HG03520 (cell line): Measurements from ENCODE around the gene NPHP4.

Source experiments
- ATAC-seq: cut with Tn5 transposase; IDR thresholded peaks from one replicate; pipeline ENCODE4 v1.9.1; 2021; ENCODE audit warnings: mild to moderate bottlenecking, moderate library complexity; ENCODE audit not compliant: unreplicated experiment

Gene NPHP4

DNA sequence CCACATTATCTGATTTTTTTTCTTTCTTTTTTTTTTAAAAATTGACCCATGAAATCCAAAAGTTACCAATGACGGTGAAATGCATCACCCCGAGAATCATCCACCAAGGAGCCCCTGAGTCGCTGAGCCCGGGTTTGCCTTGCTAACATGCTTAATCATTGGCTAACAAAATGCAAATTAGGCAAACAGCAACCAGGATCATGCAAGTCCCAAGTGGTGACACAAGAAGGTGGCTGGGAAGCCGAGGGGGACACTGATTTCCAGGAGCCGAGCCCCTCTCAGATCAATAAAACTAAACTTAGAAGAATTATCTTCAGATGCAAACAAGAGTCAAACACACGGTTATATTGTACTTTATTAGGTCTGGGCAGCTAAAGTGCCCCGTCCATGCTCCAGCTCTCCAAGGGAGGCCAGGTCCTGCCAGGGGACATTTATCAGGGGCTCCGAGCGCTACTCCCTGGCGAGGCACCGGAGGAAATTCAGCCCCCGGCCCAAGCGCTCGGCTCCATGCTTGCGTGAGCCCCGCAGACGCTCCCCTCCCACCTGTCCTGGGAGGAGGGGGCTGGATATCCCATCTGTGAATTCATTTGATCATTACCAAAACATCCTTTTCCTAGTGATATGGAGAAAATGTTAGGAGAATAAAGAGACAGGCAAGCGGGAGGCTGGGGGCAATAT, 154.1 kb downstream of the NPHP4 start:
- no peak for ATAC-seq

DNA sequence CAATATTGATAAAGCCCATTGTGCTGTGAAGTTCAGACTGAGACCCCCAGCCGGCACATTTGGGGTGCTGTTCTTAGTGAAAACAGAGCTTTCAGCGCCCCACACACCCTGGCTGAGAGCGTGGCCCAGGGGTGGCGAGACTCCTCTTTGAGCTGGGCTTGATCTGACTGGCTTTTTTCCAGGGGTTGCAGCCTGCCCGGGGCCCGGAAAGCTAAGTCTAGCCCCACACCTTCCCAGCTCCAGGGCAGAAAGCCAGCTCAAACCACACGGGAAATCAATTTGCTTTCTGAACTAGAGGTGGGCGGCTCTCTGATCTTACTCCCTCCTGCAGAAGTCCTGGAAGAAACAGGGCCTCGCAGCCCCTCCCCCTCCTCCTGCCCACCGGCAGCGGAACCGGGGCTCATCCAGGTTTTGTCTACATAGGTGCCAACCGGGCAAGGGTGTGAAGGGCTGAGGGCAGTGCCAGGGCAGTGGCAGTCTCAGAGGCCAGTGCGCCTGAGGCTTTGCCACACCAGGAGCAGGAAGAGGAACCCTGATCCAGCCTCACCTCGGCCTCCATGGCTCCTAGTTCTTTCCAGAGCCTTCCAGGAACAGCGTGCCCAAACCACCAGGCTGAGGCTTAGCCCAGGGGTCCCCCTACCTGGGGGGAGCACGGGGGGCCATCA, 155.3 kb downstream of the NPHP4 start:
- ATAC-seq = no peak

DNA sequence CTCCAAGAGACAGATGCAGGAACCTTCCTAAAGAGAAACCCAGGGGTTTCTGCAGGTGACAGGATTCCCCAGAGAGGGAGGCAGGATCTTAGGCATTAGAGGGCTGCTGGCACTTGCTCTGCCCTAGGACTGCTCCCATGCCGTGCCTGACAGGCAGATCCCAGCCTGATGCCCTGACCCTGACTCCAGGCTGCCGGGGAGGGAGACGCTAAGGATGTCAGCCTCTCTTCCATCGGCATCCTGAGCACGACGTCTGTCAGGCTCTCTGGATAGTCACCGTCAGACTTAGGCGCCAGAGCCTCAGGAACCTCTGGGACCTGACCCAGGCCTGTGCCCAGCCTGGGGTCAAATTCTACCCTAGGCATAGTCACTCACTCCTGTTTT, 157.1 kb downstream of the NPHP4 start:
- no peak for ATAC-seq

DNA sequence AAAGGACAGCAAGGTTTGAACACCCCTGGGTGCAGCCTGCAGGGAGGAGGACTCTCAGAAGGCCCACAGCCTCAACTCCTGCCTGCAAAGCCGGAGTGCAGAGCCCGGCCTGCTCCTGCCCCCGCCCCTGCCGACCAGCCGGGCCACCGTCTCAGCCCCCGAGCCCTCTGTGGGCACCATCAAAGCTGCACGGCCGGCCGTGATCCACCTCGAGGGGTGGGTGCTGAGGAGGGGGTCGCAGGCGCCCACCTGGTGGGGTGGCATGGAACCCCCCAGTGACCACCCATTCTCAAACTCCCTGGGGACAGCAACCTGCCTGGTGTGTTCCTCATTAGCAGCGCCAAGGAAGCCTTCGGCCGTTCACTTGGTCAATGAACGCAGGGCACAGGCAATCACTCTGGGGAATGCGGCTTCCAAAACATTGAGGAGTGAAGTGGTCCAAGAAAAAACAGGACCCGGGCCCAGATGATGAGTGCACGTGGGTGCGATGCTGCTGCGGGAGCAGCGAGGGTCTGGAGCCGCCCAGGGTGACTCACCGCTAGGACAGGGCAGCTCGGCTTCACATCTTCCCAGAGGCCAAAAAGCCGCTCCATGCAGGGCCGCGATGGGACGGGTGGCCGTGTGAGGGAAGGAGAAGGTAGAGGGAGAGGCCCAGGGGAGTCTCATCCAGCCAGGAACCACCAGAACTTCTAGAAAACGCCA, 157.6 kb downstream of the NPHP4 start:
- no peak for ATAC-seq

DNA sequence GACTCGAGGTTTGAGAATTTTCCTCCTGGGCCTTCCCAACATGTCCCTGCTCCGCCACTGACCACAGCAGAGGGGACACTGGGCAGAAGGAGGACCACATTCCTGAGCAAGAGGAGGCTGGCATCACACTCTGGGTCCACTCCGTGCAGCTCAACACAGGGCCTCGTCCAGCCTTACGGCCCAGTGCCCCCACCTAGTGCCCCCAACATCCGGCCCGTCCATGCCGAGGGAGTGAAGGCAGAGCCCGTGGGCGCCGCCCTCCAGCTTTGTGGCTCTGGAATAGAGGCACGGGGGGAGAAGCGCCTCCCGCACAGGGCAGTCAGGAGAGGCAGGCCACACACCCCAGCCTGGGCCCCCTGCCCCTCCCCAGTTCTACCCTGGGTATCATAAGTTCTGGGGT, 158.3 kb downstream of the NPHP4 start:
- ATAC-seq = no peak

DNA sequence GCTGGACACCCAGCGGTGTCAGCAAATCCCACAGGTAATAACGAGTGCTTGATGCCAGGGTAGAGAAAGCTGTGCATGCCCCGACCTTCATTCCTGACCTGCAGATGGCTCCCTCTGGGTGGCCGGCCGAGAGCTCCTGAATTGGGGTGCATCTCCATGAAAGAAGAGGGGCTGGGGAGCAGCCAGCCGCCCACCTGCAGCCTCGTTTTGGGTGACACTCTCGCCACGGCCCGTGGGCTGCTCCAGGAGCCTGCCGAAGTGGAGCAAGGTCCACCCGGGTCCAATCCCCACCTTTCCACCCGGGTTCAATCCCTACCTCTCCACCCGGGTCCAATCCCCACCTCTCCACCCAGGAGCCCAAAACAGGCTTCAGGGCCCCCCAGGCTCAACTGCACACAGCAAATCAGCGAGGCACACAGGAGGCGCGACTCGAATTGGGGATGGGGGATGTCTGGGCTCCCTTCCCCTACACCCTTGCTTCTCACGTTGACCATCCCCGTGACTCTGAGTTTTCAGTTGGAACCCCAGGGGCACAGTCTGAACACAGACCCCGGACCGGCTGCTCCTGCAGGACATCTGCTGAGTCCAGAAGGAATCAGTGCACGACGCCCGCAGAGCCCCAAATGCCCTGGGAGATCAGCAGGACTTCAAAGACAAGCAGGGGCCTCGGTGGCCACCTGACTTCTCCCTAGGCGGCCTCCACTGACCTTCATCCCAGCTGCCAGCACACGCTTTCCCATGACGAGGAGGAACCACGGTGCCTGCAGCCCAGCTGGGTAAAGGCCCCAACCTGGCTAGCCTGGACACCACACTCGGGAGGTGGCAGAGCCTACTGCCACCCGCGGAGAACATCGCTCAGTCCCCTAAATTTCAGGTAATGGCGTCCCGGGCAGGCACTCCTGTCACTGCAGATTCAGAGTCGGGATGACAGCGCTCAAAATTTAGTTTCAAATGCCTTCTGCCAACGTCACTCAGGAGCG, 159.0 kb downstream of the NPHP4 start:
- ATAC-seq = no peak

DNA sequence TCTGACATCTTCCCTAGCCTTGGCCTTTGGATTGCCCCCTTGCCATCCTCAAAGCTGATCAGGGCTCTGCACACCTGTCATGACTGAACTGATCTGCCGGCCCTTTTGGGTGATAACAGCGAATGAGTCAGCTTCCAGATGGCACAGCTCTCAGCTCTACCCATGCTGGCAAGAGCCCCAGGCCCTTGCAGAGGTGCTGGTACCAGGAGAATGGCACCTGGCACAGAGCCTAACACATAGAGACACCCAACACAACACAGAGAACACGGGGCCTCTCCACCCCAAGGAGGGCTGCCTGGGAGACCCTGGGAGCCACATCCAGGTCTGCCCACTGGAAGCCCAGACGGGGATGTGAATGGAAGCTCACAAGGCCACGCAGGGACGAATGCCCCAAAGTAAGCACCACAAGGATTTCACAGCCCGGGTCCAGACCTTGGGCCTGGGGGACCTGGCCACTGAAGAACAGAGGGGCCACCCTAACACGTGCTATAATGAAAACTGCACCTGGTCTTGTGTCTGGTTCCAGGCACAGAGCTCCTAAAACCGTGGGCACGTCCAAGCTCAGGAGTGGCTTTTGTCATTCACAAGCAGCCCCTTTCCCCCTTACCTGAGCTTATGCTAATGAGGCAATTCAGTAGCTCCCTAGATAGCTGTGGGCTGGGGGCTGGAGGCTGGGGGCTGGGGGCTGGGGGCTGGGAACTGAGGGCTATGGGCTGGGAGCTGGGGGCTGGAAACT, 160.5 kb downstream of the NPHP4 start:
- ATAC-seq = no peak

DNA sequence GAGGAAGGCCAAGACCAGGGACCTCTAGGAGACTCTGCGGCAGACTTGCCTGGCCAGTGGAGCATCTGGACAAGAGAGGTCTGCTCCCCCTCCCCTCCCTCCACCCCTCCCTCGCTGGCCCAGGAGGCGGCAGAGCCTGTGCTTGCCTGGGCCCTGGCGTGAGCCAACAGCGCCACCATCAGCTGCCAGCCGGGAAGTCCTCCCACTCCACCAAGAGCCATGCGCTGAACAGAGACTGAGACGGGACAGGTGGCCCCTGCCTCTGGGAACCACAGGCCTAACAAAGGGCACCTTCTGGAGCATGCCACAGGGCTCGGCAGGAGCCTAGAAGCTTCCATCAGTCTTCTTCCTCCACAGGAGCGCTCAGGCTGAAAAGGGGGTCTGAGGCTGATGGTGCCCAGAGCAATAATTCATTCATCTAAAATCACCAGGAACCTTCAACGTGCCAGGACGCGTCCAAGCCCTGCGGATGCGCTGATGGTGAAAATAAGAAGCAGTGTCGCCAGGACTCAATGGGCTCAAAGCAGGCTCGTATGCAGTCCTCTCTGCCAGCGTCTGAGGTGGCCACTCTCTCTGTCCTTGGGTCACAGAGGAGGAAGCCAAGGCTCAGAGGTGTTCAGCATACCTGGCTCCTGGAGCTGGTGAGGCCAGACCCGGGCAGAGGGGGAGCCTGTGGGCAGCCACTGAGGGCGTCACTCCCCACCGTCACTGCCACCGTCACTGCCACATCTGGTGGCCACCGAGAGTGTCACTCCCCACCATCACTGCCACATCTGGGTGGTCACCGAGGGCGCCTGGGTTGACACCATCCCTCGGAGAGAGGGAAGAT, 161.2 kb downstream of the NPHP4 start:
- no peak for ATAC-seq

DNA sequence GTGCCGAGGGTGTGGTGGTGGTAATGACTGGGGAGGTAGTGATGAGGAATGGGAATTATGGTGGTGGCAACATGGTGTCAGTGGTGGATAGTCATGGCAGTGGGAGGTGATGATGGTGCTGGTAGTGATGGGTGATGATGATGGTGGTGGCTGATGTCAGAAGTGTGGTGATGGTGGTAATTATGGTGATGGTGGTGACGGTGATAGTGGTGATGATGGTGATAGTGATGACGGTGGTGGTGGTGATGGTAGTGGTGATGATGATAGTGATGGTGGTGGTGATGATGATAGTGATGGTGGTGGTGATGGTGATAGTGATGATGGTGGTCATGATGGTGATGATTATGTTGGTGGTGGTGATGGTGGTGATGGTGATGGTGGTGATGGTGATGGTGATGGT, 162.8 kb downstream of the NPHP4 start:
- ATAC-seq = no peak

DNA sequence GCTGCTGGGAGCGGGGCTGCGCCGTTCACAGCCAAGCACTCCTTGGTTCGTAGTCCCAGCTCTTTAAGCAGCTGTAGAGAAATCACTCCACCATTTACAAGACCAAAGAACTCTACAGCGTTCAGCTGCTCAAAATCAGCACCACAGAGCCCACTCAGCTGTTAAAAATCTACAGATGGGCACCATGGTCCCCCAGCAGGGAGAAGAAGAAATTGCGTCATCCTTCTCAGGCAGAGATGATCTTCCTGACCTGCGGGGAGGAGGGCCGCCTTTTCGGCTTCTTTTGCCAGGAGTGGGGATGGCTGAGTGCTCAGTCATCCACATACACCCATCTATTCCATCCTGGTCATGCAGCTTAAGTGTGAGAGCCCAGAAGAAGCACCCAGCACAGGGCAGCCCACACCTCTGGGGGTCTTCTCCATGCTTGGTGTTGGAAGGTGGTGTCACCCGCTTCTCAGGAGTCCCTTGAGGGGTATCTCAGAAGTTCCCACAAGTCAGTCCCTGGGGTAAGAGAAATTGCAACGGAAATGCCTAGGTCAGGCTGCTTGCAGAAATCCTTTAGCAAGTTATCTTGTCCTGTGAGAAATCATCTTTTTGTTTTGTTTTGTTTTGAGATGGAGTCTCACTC, 163.8 kb downstream of the NPHP4 start:
- no peak for ATAC-seq

DNA sequence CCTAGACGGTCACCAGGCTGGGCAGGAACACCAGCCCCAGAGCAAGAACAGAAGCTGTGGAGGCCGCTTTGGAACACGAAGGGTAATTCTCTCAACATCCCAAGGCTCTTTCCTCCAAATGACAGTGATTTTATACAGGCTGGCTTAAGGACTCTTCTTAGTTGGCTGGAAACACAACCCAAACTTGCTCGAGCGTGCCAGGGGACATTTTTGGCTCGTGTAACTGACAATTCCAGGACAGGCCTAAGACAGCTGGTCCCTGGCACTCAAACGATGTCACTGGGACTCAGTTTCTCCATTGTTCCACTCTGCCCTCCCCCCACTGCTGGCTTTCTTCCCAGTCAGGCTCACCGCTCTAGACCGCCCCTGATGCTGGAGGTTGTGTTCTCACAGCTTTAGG, 164.7 kb downstream of the NPHP4 start:
- ATAC-seq = no peak

DNA sequence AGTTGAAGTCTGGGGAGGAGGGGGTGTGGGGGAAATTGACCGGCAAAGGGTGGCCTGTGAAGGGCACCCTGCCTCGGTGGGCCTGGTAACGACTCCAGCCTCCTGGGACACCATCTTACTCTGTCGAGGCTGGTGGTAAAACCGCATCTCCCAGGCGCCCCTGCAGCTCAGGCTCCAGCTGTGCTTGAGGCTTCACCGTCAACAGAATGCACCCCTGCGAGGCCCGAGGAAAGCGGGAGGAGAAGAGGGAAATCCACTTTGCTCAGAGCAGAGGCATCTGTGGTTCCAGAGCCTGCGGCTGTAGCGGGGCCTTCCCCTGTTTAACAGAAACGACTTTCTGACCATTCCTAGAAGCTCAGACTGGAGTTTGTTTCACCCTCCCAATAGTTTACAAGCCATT, 165.6 kb downstream of the NPHP4 start:
- no peak for ATAC-seq

DNA sequence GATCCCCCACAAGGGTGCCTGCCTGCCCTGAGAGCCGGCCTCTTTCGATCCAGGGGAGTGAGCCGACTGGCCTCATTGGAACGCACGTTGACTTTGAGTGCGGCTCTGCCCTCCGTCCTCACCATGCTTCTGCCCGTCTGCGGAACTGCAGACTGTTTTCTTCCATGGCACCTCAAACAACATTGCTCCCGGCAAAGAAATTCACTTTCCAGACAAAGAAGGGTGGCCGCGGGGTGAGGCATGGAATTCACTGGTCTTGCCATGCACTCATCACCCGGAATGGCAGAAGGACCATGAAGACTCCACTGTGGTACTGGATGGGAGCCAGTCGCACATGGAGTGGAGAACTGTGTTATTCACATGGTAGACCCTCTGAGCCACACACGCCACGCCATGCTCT, 169.5 kb downstream of the NPHP4 start:
- ATAC-seq = no peak

DNA sequence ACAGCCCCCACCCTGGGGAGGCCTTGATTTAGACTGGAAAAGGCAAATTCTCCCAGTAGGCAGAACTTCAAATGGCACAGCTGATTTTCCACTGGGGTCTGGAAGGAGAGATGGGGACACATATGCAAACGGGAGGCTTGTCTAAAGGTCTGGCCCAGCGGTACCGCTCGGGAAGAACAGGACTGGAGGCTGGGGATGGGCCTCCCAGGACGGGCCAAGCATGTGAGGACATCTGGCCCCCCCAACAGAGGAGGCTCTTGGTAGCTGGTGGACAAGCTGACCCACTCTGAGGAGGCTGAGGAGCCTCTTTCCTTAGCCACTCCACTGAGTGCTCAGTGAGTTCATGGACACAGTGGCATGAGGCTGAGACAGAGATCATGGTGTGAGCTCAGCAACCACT, 170.0 kb downstream of the NPHP4 start:
- ATAC-seq = no peak

DNA sequence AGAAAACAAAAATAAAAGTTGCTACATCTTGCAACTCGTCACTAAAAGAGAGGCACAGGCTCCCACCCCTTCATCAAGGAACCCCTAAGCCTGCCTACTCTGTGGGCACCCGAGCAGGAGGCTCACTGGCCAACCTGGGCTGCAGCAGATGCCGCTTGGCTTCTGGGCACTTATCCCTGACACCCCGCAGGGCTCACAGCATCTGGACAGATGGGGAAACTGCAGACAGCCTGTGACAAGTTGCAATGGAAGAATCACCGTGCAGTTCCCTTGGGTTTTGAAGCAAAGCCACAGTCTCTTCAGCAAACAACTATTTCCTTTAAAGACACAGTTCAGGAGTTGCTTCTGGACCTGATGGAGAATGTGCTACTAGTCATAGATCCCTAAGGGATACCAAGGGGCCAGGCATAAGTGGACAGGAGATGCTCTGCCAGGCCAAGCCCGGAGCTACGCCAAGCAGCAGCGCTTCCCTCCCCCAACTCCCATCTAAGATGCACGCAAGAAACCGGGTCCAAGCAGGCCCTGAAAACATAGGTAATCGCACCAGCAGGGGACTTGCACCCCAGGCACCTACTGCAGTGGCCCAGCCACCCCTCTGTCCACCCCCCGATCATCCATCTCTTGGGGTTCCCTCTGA, 170.6 kb downstream of the NPHP4 start:
- no peak for ATAC-seq

DNA sequence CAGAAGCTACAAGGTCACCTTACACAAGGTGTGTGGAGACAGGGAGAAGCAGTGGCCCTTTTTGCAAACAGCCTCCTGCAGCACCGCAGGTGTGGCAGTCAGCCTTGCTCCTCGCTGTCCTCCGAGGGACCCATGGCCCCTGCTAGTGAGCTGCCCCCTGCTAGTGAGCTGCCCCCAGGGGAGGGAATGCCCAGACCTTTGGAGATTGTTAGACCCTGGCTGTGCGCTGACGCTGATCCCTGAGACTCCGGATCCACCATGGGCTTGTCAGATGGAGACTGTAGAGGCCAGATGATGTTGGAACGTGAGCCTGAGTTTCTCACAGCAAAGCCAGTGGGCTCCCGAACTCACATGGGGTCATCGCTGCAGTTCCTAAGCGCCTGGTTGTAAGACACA, 172.2 kb downstream of the NPHP4 start:
- no peak for ATAC-seq

DNA sequence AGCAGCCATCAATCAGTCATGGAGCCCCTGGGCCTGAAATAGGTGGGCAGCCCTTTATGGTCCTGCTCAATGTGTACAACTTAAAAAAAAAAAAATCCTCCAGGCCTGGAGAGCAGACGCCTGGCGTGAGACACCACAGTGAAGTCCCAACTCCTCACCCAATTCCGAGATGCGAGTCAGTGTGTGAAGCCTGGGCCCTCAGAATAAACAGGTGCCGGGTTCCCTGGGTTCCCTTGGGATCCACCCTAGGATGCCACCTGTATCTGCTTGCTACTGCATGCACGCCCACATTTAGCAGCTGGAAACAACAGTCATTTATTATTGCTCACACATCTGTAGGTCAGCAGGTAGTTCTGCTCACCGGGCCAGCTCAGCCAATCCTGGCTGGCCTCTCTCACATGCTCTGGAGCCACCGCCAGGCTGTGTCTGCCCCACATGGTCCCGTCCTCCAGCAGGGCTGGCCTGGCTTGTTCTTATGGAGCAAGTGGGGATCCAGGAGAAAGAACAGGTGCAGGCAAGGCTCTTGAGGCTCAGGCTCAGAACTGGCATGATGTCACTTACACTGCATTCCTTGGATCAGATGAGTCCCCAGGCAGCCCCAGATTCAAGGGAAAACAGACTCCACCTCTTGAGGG, 172.7 kb downstream of the NPHP4 start:
- no peak for ATAC-seq

DNA sequence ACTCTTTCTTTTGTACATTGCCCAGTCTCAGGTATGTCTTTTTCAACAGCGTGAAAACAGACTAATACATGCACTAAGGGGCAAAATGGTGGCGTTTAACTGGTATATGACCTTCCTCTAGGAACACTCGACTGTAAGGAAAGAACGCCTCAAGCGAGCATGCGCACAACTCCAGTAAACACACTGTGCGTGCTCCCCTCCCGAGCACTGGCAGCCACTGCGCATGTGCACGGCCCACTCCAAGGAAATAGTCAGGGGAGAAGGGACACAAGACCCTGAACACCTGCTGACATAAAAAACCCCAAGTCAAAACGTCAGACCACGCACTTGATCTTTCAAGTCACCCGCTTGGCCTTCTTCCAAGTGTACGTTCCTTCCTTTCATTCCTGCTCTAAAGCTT, 173.5 kb downstream of the NPHP4 start:
- no peak for ATAC-seq
